Right lung (tissue), 10 donors: ENCODE measurements around the gene TKT. TPM values are rescaled to one million over a fixed set of nuclear protein-coding genes. Genes with fewer than 3 reads are reported as not detected.
A peak's percentile ranks its signal among the peaks of the same experiment; 100 is the strongest.
"Not testable (repeated sequence)": the region's sequence is repeated elsewhere in the genome, so short reads cannot be mapped to it uniquely, and the experiment has no call there.

Source experiments
- DNase-seq, 2 donors: peaks; one replicate each; pipeline ENCODE4 v3.0.0-alpha.2; 2013
- long read RNA-seq, 8 donors: transcript quantifications; one replicate each; lab custom pipeline, GENCODE V29; 2026
- polyA plus RNA-seq, 5 donors: library from polyadenylated mRNA; unstranded; fragments of 120-200 nt; gene quantifications; one replicate each; pipeline versions ENCODE4 v1.2.1 to v1.2.3, GENCODE V29; 2013; ENCODE audit warnings: inconsistent platforms in 1 of 5, low replicate concordance in 1 of 5; ENCODE audit not compliant: insufficient read length in 5 of 5, insufficient read depth in 1 of 5

Gene TKT, protein sequence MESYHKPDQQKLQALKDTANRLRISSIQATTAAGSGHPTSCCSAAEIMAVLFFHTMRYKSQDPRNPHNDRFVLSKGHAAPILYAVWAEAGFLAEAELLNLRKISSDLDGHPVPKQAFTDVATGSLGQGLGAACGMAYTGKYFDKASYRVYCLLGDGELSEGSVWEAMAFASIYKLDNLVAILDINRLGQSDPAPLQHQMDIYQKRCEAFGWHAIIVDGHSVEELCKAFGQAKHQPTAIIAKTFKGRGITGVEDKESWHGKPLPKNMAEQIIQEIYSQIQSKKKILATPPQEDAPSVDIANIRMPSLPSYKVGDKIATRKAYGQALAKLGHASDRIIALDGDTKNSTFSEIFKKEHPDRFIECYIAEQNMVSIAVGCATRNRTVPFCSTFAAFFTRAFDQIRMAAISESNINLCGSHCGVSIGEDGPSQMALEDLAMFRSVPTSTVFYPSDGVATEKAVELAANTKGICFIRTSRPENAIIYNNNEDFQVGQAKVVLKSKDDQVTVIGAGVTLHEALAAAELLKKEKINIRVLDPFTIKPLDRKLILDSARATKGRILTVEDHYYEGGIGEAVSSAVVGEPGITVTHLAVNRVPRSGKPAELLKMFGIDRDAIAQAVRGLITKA
- polyA plus RNA-seq: 100 to 1,000 TPM; 161 to 273 (median 228) TPM
- long read RNA-seq, donor 1, transcript TKT-212 (2 exons, 565 nt): minor isoform, 6 of 365 reads
- long read RNA-seq, donor 1, transcript TKT-207 (8 exons, 1,972 nt): minor isoform, 7 of 365 reads
- long read RNA-seq, donor 1, transcript TKT-208 (14 exons, 3,010 nt): major isoform, 95 of 365 reads
- long read RNA-seq, donor 1, partial matches to known transcripts: 229 of 365 reads
- long read RNA-seq, donor 1, other reads (novel, unspliced or antisense): 23 of 365 reads
- long read RNA-seq, donor 2, transcript TKT-208 (14 exons, 3,010 nt): major isoform, 46 of 148 reads
- long read RNA-seq, donor 2, partial matches to known transcripts: 89 of 148 reads
- long read RNA-seq, donor 2, other reads (novel, unspliced or antisense): 10 of 148 reads
- long read RNA-seq, donor 3, transcript TKT-208 (14 exons, 3,010 nt): major isoform, 39 of 189 reads
- long read RNA-seq, donor 3, partial matches to known transcripts: 140 of 189 reads
- long read RNA-seq, donor 3, other reads (novel, unspliced or antisense): 0 of 189 reads
- long read RNA-seq, donor 4, transcript TKT-208 (14 exons, 3,010 nt): major isoform, 25 of 135 reads
- long read RNA-seq, donor 4, partial matches to known transcripts: 104 of 135 reads
- long read RNA-seq, donor 4, other reads (novel, unspliced or antisense): 0 of 135 reads
- long read RNA-seq, donor 5, transcript TKT-207 (8 exons, 1,972 nt): minor isoform, 5 of 219 reads
- long read RNA-seq, donor 5, transcript TKT-208 (14 exons, 3,010 nt): major isoform, 64 of 219 reads
- long read RNA-seq, donor 5, partial matches to known transcripts: 142 of 219 reads
- long read RNA-seq, donor 5, other reads (novel, unspliced or antisense): 0 of 219 reads
- long read RNA-seq, donor 6, transcript TKT-209 (2 exons, 693 nt): minor isoform, 6 of 242 reads
- long read RNA-seq, donor 6, transcript TKT-208 (14 exons, 3,010 nt): major isoform, 80 of 242 reads
- long read RNA-seq, donor 6, partial matches to known transcripts: 137 of 242 reads
- long read RNA-seq, donor 6, other reads (novel, unspliced or antisense): 14 of 242 reads
- long read RNA-seq, donor 7, full-length matches to known transcripts: 58 of 200 reads
- long read RNA-seq, donor 7, partial matches to known transcripts: 142 of 200 reads
- long read RNA-seq, donor 7, other reads (novel, unspliced or antisense): 0 of 200 reads
- long read RNA-seq, donor 8, transcript TKT-208 (14 exons, 3,010 nt): major isoform, 19 of 70 reads
- long read RNA-seq, donor 8, partial matches to known transcripts: 48 of 70 reads
- long read RNA-seq, donor 8, other reads (novel, unspliced or antisense): 0 of 70 reads

DNA sequence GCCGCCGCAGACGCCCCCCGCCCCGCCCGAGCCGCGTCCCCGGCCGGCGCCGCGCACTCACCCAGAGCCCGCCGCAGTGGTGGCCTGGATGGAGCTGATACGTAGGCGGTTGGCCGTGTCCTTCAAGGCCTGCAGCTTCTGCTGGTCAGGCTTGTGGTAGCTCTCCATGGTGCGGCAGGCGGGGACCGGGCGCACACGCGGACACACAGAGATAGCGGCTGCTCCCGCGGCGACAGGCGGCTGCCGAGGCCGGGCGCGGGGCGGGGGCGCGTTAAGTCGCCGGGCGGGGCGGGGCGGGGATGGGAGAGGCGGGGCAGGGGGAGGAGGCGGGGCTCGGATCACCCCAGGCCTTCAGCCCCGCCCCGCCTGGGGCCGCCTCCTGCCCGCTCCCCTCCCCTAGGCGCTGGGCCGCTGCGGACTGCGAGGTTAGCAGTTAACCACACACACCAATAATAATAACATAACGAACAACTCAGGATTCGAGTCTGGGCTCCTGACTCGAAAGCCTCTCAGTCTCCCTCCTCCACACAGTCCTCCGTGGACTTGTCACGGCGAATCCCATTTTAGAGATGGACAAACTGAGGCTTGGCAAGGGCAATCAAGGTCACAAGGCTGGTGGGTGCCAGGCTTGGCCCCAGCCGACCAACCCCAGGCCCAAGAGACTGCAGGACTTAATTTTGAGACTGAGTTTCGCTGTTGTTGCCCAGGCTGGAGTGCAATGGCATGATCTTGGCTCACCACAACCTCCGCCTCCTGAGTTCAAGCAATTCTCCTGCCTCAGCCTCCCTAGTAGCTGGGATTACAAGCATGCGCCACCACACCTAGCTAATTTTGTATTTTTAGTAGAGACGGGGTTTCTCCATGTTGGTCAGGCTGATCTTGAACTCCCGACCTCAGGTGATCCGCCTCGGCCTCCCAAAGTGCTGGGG lies at the start of gene TKT:
Gene TKT (minus strand): TSS at position 248 of the 929 bp plus-strand sequence. CDS start 80 bp downstream, at position 168.
- DNase-seq: peak; percentile 77 to 83

DNA sequence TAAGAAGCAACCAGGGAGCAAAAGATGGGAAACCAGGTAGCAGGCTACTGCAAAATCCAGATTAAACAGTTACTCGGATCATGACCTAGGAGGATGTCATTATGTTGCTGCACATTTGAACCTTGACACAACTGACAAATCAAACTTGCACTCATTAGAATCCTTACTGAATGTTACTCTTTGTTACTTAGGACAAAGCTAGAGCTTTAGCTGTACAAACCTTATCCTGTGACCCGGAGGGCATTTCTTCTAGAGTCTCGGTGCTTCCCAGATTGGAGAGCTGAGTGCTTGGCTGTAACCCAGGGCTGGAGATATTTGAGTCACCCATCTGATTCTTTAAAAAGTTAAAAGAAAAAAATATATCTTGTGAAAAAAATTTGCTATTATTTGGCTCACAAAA lies 48.1 kb upstream of the TKT start:
- DNase-seq: no peak

DNA sequence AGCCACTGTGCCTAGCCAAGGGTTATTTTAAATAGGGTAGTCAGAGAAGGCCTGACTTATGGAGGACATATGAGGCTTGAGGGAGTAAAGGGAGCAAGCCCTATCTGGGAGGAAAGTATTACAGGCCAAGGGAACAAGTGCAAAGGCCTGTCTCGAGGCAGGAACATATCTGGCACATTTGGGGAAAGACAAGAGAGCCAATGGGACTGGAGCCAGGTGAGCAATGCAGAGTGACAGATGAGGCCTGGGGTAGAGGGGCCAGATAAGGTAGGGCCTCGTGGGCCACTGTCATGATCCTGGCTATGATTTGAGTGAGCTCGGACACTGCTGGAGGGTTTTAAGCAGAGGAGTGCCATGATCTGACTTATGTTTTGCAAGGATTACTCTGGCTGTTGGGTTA lies 47.7 kb upstream of the TKT start:
- no peak for DNase-seq

DNA sequence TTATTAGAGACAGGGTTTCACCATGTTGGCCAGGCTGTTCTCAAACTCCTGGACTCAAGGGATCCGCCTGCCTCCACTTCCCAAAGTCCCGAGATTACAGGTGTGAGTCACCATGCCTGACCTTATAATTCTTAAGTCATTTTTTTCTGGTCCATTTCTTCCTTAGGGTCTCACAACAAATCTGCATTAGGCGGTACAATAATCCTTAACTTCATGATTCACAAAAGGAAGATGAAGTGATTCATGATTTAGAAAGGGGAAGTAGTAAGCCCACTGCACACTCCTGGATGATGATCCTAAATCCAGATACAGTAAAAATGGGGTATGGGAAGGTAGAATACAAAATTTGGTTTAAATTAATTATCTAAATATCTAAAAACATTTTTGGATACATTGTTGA lies 45.0 kb upstream of the TKT start:
- DNase-seq: no peak

DNA sequence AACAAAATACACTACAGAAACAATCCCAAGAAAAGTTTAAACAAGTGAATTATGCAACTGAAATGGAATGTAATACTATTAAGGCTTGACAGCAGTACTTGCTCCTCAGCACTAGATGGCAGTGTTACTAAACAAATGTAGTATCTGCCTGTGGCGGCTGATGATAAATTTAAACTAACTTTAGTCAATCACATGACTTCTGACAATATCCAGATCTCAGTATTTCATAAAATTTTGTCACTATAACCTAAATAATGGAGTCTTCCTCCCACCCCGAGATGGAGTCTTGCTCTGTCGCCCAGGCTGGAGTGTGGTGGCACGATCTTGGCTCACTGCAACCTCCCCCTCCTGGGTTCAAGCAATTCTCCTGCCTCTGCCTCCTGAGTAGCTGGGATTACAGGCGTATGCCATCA lies 43.8 kb upstream of the TKT start:
- peak; percentile 25 to 31 for DNase-seq

DNA sequence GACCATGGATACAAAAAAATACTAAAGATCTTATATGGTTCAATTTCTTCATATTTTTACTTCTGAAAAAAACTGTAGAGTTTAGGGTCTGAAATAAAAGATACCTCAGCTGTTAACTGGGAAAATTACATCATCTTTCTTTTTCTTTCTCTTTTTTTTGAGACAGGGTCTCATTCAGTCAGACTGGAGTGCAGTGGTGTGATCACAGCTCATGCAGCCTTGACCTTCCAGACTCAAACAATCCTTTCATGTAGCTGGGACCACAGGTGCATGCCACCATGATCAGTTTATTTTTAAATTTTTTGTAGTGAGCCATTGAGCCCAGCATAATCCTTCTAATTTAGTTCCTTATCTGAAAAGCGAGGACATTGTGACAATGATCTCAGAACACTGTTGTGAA lies 39.6 kb upstream of the TKT start:
- DNase-seq: no peak

DNA sequence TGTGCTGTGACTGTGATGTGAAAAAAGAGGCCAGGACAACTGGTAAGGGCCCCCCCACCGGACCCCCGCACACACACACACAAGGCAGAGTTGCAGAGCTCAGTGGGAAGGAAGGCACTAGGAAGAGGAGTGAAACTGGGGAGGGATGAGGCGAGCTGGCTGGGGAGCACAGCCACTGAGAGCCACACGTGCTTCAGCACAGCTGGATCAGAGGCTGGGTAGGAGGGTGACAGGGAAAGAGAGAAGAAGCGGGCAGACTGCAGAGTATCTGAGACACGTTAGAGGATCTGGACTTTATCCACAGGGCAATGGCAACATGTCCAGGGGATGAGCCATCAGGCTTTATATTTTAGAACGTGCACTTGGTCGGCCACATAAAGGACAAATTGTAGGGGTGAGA lies 38.0 kb upstream of the TKT start:
- no peak for DNase-seq

DNA sequence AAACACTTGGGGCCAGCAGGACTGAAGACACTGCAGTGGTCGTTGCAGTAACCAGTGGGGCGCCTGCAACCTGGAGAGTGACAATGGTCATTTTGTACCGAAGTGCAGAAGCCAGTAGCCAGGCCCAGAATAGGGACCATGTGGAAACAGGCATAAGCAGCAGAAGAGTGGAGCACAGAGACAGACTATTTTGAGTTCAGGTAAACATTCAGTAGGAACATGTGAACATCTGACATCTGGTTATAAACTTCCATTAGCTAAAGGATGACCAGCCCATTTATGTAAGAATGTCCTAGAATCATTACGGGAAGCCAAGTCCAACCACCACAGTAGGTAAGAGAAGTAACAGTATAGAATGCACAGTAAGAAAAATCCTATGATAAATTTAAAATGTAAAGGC lies 32.4 kb upstream of the TKT start:
- DNase-seq: no peak

DNA sequence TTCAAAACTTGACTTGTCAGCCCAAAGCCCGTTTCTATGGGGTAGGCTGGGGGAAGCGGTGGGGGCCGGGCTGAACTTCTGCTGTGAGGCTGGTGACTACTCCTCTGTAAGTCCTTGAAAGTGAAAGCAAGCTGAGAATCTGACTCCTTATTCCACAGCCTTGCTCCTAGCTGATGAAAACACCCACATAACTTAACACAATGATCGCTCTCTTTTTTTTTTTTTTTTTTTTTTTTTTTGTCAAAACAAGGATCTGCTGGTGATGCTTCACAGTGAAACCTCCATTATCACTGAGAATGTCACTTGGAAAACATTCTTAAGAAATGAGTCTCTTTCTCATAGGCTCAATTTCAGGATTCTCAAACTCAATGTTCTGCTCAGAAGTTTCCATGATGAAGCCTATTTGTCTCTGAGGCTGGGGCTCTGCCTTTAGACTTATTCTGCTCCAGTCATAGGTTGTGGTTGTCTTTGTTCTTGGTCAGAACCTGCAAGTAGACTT lies 31.4 kb upstream of the TKT start:
- no peak for DNase-seq

DNA sequence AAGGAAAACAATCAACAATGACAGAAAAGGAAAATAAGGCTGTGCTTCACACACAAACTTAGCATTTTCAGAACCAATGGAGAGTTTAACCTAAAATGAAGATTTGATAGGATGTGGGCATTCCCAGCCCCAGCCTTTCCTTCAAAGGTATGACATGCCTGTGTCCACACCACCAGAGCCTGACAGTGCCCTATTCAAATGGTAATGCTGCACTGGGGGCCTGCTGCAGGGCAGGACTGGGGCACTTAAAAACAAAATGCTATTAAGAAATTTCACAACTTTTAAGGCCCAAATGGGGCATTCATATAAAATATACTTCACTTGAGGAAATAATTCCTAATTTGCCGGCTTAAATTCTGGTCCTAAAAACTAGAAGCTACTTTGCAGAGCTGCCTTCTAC lies 30.9 kb upstream of the TKT start:
- no peak for DNase-seq

DNA sequence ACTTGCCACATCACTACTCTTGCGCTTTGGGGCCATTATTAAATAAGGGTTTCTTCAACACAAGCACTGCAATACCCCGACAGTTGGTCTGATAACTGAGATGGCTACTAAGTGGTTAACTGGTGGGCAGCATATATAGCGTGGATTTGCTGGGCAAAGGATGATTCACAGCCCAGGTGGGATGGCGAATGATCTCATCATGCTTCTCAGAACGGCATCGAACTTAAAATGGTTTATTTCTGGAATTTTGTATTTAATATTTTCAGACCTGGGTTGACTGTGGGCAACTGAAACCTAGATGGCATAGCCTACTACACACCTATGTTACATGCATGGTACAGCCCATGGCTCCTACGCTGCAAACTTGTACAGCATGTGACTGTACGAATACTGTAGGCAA lies 26.8 kb upstream of the TKT start:
- no peak for DNase-seq

DNA sequence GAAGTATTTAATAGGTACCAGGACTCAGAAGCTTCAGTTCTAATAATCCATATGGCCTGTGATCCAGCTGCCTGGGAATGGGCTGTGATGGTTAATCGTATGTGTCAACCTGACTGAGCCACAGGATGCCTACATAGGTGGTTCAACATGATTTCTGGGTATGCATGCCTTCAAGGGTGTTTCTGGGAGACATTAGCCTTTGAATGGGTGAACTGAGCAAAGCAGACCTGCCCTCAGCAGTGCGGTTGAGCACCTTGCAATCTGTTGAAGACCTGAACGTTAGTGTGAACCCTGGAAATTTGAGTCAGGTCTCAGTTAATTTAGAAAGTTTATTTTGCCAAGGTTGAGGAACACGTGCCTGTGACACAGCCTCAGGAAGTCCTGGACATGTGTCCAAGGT lies 22.8 kb upstream of the TKT start:
- no peak for DNase-seq

DNA sequence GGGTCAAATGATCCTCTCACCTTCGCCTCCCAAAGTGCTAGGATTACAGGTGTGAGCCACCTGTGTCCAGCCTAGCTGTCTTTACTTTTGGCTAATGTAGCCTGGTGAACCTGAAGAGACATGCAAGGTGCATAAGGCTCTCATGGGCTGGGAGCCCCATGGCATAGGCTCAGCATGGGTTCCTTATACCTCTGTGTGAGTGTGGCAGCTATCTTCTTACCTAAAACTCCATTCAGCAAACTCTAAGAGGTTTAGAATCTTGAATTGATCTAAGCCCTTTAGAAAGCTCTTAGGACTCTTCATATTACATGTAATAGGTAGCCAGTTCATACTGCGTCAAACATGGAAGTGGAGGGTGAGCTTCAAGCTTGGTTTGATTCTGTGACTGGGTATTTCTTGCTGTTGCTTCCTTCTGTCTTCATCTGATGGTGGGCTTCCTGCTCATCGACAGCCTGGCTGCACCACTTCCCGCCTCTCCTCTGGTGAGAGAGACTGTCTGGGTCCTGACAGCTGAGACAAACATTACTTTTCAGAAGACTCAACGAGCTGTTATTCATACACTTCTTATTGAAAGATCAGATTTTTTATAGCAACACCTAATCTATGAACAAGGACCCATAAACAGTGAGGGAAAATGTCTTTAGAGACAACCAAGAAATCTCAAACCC lies 19.2 kb upstream of the TKT start:
- peak; percentile 26 to 36 for DNase-seq

DNA sequence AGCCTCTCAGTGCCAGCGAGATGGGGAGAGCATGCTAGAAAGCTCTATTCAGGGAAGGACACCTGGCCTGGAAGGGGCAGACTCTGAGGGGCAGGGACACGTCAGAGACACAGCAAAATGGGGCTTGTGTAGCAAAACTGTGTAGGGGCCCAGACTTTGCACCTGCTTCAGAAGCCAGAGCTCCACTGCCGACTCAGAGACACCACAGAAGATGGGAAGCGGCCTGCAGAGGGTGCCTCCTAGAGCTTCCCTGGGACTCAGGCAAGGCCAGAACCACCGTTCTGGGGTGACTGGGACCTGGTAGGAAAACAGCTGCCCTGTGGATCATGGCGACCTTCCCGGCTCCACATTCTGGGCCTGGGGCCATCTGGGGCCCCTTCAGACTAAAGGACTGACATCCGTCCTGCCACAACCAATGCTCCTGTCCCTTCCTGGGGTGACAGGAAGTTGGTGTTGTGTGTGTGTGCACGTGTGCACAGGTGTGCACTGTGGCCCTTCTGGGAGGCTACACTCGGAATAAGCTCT lies 17.4 kb upstream of the TKT start:
- no peak for DNase-seq

DNA sequence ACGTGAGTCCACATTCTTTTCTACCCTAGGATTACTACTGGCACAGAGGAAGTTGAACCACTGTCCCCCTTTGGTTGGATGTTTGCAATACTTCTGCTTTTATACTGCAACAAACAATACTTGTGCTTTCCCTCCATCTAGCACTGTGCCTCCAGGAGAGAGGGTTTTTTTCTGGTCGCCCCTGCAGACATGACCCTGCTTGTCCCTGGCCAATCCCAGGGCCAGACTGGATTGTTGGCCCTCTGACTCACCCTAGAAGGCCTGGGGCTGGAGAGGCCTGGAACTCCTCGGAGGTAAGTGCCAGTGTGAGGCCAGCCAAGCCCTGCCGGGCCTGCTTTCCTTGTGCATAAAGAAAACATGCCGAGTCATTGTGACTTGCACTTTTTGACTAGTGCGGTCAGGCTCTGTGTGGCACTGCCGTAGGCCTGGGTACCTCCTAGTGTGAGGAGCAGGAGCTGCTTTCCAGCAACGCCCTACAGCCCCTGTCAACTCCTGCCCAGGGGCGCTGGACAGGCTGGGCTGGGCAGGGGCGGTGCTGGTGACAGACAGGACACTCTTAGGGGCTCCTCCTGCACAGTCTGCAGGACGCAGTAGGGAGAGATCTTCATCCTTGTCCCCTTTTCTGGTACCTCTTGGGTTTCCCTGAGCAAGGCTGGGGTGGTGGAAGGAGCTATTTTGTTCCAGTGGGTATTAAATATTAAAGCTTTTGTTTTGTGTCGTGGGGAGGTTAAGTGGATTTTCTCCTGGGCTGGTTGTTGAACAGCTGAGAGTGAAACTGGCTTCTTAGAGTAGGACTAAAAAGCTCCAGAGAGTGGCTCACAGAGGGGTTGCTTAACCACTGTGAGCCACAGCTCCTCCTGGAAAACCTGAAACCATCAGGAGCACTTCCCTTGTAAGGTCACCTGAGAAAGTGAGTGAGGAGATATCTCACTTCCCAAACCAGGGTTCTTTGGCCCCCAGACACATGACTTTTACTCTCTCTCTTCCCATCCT lies 14.4 kb upstream of the TKT start:
- DNase-seq: peak; percentile 61 to 68

DNA sequence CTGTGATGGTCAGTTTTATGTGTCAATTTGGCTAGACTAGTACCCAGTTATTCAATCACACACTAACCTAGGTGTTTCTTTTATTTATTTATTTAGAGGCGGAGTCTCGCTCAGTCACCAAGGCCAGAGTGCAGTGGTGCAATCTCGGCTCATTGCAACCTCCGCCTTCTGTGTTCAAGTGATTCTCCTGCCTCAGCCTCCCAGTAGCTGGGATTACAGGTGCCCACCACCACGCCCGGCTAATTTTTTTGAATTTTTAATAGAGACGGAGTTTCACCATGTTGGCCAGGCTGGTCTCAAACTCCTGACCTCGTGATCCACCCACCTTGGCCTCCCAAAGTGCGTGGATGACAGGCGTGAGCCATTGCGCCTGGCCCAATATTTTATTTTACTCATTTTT lies 13.4 kb upstream of the TKT start:
- DNase-seq: not testable (repeated sequence)

DNA sequence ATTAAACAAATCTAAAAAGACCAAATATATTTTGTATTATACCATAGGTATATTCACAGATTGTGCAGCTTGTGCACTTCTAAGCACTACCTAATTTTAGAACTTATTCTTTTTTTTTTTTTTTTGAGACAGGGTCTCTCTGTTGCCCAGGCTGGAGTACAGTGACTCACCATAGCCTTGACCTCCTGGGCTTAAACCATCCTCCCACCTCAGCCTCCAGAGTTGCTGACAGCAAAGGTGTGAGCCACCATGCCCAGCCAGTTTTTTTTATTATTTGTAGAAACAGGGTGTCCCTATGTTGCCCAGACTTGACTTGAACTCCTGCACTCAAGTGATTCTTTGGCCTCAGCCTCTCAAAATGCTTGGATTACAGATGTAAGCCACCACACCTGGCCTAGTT lies 11.9 kb upstream of the TKT start:
- no peak for DNase-seq
